NB4 (cell line): Measurements from ENCODE around the gene RASAL2.

Experiments
- DNase-seq: peaks from one replicate; pipeline ENCODE4 v3.0.0; 2010; ENCODE audit warnings: low read depth
- H3K4me3 ChIP-seq: one replicate; pipeline ENCODE4 v1.5.1; 2011; ENCODE audit warnings: mild to moderate bottlenecking, low read depth, low read length, moderate library complexity
- CTCF ChIP-seq: IDR thresholded peaks from one replicate; pipeline ENCODE4 v1.5.1; 2012; ENCODE audit warnings: low read depth, low read length
- MAX ChIP-seq: IDR thresholded peaks from 2 replicates; pipeline ENCODE4 v1.6.1; 2011; ENCODE audit warnings: low read depth, low read length
- MYC ChIP-seq: IDR thresholded peaks from 2 replicates; pipeline ENCODE4 v1.6.1; 2011; ENCODE audit warnings: low read depth, low read length
- POLR2A ChIP-seq: IDR thresholded peaks from 2 replicates; pipeline ENCODE4 v1.6.1; 2011; ENCODE audit warnings: mild to moderate bottlenecking; ENCODE audit not compliant: insufficient read length; ENCODE audit errors: extremely low read depth

RASAL2 gene

GRCh38 chr1:178273707-178274410 is 180.0 kb downstream of the RASAL2 start:
- TF ChIP-seq CTCF = no peak
- TF ChIP-seq MAX = no peak
- TF ChIP-seq MYC = no peak
- TF ChIP-seq POLR2A = no peak
- H3K4me3 ChIP-seq = no peak overlapping the region
- DNase-seq = no peak

- TF ChIP-seq MAX = no peak
- no peak for TF ChIP-seq CTCF
- TF ChIP-seq POLR2A = no peak
- no peak for TF ChIP-seq MYC
- no peak overlapping the region for H3K4me3 ChIP-seq
- DNase-seq = no peak
Observed at GRCh38 chr1:178275049-178275448, 181.1 kb downstream of the RASAL2 start.

GRCh38 chr1:178275553-178275952 is 181.6 kb downstream of the RASAL2 start:
- TF ChIP-seq MAX (no peak), POLR2A (no peak), CTCF (no peak), MYC (no peak)
- H3K4me3 ChIP-seq = no peak overlapping the region
- DNase-seq = no peak

GRCh38 chr1:178277793-178278530 is 184.1 kb downstream of the RASAL2 start:
- DNase-seq = peak; percentile 57
- TF ChIP-seq POLR2A = no peak
- no peak for TF ChIP-seq MYC
- TF ChIP-seq MAX = peak; percentile 29; the same call in 1 of the 2 replicates
- TF ChIP-seq CTCF = no peak
- H3K4me3 ChIP-seq = no peak overlapping the region

GRCh38 chr1:178278916-178279686 is 185.2 kb downstream of the RASAL2 start:
- H3K4me3 ChIP-seq = no peak overlapping the region
- TF ChIP-seq MYC (no peak), CTCF (no peak), POLR2A (no peak), MAX (no peak)

More at GRCh38 chr1:178278916-178279686, 185.2 kb downstream of the RASAL2 start:
- DNase-seq = no peak
